Mucosa of descending colon (tissue), 3 donors: ENCODE measurements around the gene NLRP6. TPM values are rescaled to one million over a fixed set of nuclear protein-coding genes. Genes with fewer than 3 reads are reported as not detected.

ENCODE experiments used
- ATAC-seq: fragments of 200-7000 bp; cut with Tn5 transposase; one replicate; pipeline ENCODE4 v1.9.1; 2020; ENCODE audit warnings: mild to moderate bottlenecking, moderate library complexity
- DNase-seq, 3 donors: peaks; one replicate each; pipeline ENCODE4 v3.0.0-alpha.2; 2020
- H3K36me3 ChIP-seq: fragments of 200-600 bp; one replicate; pipeline ENCODE4 v1.8.0; 2021; ENCODE audit warnings: low read depth, mild to moderate bottlenecking
- H3K4me1 ChIP-seq: fragments of 200-600 bp; one replicate; pipeline ENCODE4 v1.8.0; 2021; ENCODE audit warnings: low read depth, mild to moderate bottlenecking
- H3K4me3 ChIP-seq: fragments of 200-600 bp; one replicate; pipeline ENCODE4 v1.8.0; 2021; ENCODE audit warnings: mild to moderate bottlenecking
- H3K9me3 ChIP-seq: fragments of 200-600 bp; one replicate; pipeline ENCODE4 v1.8.0; 2021; ENCODE audit warnings: mild to moderate bottlenecking
- intact Hi-C, 2 donors: fragments of 100-400 bp; cut with DNase I in 1 of 2; cut with micrococcal nuclease in 1 of 2; formaldehyde crosslinking; loops; one replicate each; pipeline versions ENCODE4 v1.11.0 to v1.11.1; 2022; cut with DNase I, micrococcal nuclease
- total RNA-seq, 3 donors: library from RNA; stranded (reverse); fragmentation: NEBNext Ultra II Directional in 2 of 3; extraction: Animal tissue kit (Norgen Biotek cat#: 25700) in 2 of 3; gene quantifications; one replicate each; pipeline versions ENCODE4 v1.2.1 to v1.2.4, GENCODE V29; 2021 to 2023
- TF ChIP-seq, protein P1 (sequence below): fragments of 200-600 bp; IDR thresholded peaks from one replicate; pipeline ENCODE4 v1.8.0; 2022; ENCODE audit warnings: antibody characterized with exemption, mild to moderate bottlenecking
- donor health status: DM: no; HTN: no; CAD: no; lungs with moderate emphysema.
- donor health status: DM: no; HTN: no; CAD: no.
- donor health status: DM: no; HTN: yes; CAD: no.

NLRP6 gene
- total RNA-seq, 3 donors from 2014 or later, result 0.66 to 2.6 (median 0.72) TPM

DNA sequence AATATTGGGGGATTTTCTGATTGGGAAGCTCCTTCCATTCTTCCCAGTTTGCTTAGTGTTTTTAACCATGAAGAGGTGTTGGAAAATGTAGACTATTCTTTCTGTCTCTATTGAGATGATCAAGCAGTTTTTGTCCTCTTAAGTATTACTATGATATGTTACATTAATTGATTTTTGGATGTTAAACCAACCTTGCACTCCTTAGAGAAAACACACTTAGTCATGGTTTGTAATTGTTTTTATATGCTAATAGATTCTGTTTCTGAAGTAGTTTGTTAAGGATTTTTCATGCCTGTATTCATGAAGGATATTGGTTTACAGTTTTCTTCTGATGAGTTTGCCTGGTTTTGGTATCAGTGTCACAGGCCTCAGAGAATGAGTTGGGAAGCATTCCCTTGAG, 2.0 kb upstream of the NLRP6 start:
- ATAC-seq, result no peak
- H3K4me1 ChIP-seq, result peaks cover 24% of the 10 kb centered on the region
- H3K9me3 ChIP-seq, result no peaks in the 10 kb centered on the region
- H3K4me3 ChIP-seq, result no peak overlapping the region
- DNase-seq, result no peak
- TF ChIP-seq, protein P1, sequence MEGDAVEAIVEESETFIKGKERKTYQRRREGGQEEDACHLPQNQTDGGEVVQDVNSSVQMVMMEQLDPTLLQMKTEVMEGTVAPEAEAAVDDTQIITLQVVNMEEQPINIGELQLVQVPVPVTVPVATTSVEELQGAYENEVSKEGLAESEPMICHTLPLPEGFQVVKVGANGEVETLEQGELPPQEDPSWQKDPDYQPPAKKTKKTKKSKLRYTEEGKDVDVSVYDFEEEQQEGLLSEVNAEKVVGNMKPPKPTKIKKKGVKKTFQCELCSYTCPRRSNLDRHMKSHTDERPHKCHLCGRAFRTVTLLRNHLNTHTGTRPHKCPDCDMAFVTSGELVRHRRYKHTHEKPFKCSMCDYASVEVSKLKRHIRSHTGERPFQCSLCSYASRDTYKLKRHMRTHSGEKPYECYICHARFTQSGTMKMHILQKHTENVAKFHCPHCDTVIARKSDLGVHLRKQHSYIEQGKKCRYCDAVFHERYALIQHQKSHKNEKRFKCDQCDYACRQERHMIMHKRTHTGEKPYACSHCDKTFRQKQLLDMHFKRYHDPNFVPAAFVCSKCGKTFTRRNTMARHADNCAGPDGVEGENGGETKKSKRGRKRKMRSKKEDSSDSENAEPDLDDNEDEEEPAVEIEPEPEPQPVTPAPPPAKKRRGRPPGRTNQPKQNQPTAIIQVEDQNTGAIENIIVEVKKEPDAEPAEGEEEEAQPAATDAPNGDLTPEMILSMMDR, result no peak
- H3K36me3 ChIP-seq, result no peaks in the 10 kb centered on the region
- intact Hi-C loops, result no loop called here

DNA sequence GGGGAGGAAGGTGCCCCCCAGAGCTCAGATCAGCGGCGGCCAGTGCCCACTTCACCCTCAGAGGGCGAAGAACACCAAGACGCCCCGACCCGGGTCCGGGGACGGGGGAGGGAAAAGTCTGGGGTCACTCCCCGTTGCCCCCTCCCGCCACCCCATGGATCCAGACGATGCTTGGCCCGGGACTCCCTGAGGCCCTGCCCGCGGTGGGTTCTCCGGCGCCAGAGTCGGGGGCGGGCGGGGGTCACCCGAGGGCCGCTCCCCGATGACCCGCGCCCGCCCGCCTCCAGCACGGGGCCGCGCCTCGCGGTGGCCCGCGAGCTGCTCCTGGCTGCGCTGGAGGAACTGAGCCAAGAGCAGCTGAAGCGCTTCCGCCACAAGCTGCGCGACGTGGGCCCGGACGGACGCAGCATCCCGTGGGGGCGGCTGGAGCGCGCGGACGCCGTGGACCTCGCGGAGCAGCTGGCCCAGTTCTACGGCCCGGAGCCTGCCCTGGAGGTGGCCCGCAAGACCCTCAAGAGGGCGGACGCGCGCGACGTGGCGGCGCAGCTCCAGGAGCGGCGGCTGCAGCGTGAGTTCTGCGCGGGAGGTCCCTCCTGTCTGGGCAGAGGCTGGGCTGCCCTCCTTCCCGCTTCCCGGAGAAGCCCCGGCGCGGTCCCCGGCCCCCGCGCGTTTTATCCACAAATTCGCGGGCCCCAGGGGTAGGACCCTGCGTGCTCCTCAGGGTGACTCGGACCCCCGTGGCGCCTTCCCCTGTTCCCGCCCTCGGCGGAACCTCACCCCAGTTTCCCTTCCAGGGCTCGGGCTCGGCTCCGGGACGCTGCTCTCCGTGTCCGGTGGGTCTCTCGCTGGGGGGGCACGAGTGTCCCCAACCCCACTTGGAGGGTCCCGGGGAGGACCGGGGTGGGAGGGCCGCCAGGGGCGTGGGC, 1.1 kb downstream of the NLRP6 start:
- Histone ChIP-seq H3K36me3 (no peaks in the 10 kb centered on the region), H3K9me3 (no peaks in the 10 kb centered on the region), H3K4me1 (peaks cover 29% of the 10 kb centered on the region), H3K4me3 (no peak overlapping the region)
- intact Hi-C loops, result no loop called here
- DNase-seq (peak in 2 of 3 donors; percentile 55 to 71), ATAC-seq (peak; percentile 47)
- TF ChIP-seq, protein P1, result no peak

DNA sequence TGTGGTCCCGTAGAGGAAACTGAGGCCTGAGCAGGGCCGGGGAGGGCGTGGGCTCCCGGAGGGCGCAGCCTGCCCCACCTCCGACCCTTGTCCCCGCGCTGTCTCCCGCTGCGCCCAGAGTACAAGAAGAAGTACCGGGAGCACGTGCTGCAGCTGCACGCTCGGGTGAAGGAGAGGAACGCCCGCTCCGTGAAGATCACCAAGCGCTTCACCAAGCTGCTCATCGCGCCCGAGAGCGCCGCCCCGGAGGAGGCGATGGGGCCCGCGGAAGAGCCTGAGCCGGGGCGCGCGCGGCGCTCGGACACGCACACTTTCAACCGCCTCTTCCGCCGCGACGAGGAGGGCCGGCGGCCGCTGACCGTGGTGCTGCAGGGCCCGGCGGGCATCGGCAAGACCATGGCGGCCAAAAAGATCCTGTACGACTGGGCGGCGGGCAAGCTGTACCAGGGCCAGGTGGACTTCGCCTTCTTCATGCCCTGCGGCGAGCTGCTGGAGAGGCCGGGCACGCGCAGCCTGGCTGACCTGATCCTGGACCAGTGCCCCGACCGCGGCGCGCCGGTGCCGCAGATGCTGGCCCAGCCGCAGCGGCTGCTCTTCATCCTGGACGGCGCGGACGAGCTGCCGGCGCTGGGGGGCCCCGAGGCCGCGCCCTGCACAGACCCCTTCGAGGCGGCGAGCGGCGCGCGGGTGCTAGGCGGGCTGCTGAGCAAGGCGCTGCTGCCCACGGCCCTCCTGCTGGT, 1.9 kb downstream of the NLRP6 start:
- TF ChIP-seq, protein P1, result no peak
- Histone ChIP-seq H3K4me3 (no peak overlapping the region), H3K36me3 (no peaks in the 10 kb centered on the region), H3K9me3 (no peaks in the 10 kb centered on the region), H3K4me1 (peaks cover 29% of the 10 kb centered on the region)
- intact Hi-C loops, result no loop called here
- peak; percentile 78 for ATAC-seq
- DNase-seq, result peak; percentile 60 to 85 (median 74)

DNA sequence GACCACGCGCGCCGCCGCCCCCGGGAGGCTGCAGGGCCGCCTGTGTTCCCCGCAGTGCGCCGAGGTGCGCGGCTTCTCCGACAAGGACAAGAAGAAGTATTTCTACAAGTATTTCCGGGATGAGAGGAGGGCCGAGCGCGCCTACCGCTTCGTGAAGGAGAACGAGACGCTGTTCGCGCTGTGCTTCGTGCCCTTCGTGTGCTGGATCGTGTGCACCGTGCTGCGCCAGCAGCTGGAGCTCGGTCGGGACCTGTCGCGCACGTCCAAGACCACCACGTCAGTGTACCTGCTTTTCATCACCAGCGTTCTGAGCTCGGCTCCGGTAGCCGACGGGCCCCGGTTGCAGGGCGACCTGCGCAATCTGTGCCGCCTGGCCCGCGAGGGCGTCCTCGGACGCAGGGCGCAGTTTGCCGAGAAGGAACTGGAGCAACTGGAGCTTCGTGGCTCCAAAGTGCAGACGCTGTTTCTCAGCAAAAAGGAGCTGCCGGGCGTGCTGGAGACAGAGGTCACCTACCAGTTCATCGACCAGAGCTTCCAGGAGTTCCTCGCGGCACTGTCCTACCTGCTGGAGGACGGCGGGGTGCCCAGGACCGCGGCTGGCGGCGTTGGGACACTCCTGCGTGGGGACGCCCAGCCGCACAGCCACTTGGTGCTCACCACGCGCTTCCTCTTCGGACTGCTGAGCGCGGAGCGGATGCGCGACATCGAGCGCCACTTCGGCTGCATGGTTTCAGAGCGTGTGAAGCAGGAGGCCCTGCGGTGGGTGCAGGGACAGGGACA, 2.7 kb downstream of the NLRP6 start:
- H3K4me3 ChIP-seq, result no peak overlapping the region
- no peaks in the 10 kb centered on the region for H3K9me3 ChIP-seq
- DNase-seq, result peak; percentile 56 to 74 (median 57)
- H3K36me3 ChIP-seq, result no peaks in the 10 kb centered on the region
- TF ChIP-seq, protein P1, result no peak
- intact Hi-C loops, result no loop called here
- H3K4me1 ChIP-seq, result peaks cover 29% of the 10 kb centered on the region
- ATAC-seq, result peak; percentile 43

DNA sequence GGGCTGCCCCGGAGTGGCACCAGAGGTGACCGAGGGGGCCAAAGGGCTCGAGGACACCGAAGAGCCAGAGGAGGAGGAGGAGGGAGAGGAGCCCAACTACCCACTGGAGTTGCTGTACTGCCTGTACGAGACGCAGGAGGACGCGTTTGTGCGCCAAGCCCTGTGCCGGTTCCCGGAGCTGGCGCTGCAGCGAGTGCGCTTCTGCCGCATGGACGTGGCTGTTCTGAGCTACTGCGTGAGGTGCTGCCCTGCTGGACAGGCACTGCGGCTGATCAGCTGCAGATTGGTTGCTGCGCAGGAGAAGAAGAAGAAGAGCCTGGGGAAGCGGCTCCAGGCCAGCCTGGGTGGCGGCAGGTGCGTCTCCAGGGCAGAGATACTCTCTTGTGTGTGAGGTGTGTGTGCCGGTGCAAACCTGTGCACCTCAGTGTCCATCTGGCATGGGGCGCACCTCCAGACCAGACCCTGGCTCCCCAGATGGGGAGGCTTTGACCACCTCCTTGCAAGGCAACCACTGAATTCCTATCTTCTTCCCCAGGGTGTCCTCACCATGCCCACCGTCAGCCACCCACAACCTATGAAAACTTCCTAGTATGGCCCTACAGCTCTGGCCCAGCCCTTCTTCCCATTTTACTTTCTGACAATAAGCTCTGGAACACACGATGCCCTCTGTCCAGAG, 3.4 kb downstream of the NLRP6 start:
- H3K4me1 ChIP-seq, result peaks cover 29% of the 10 kb centered on the region
- intact Hi-C loops, result no loop called here
- ATAC-seq (no peak), DNase-seq (no peak)
- TF ChIP-seq, protein P1, result no peak
- no peak overlapping the region for H3K4me3 ChIP-seq
- H3K36me3 ChIP-seq, result no peaks in the 10 kb centered on the region
- no peaks in the 10 kb centered on the region for H3K9me3 ChIP-seq
